HepG2 (cell line): ENCODE measurements around the gene GSK3B. TPM values are rescaled to one million over a fixed set of nuclear protein-coding genes. Genes with fewer than 3 reads are reported as not detected.

Experiments used
- ATAC-seq: fragments of 200-7000 bp; cut with Tn5 transposase; 3 replicates; pipeline ENCODE4 v1.9.1; 2020; ENCODE audit warnings: mild to moderate bottlenecking, moderate library complexity
- BruUV-seq: library from RNA; stranded (reverse); fragments of 400-500 nt; replicated peaks from 2 replicates; lab custom pipeline; 2021; lab: Mats Ljungman, UMichigan
- CTCF ChIA-PET: fragments of 300-600 bp; formaldehyde crosslinking; extraction: SDS; loops from one replicate; lab custom pipeline; 2021; ENCODE audit warnings: low total read pairs, inconsistent platforms, low intra/inter-chr PET ratio; lab: Yijun Ruan, JAX
- POLR2A ChIA-PET: fragments of 350-600 bp; sonication (Branson Sonifier 250); formaldehyde crosslinking; loops from one replicate; lab custom pipeline; 2020; ENCODE audit warnings: antibody characterized with exemption, inconsistent platforms; lab: Yijun Ruan, JAX
- DNase-seq: peaks from one replicate; pipeline ENCODE4 v3.0.0-alpha.2; 2015; ENCODE audit warnings: low spot score
- FAIRE-seq: peaks from 3 replicates; lab custom pipeline; 2011; peaks lifted over from hg19 to GRCh38; lab: Jason Lieb, UNC
- H2AFZ ChIP-seq: one replicate; pipeline ENCODE4 v1.6.1; 2011; ENCODE audit warnings: low read length, inconsistent platforms
- H3K27ac ChIP-seq: fragments of 300-600 bp; 3 replicates; pipeline ENCODE4 v1.8.0; 2011; ENCODE audit warnings: mixed run types, mild to moderate bottlenecking, mixed read lengths, low read length, inconsistent platforms; ENCODE audit not compliant: insufficient read depth; ENCODE audit errors: extremely low read length
- H3K27me3 ChIP-seq, 2 experiments: fragments of 200-600 bp in 1 of 2; 2 replicates in 1 of 2; 3 replicates in 1 of 2; pipeline versions ENCODE4 v1.6.0 to v1.8.0; 2011; ENCODE audit warnings: low read length in 2 of 2, mild to moderate bottlenecking in 2 of 2, moderate library complexity in 2 of 2, inconsistent platforms in 1 of 2; ENCODE audit not compliant: insufficient read depth in 2 of 2, control insufficient read depth in 1 of 2
- H3K36me3 ChIP-seq, 2 experiments: fragments of 200-600 bp in 1 of 2; replicated peaks in 1 of 2; 2 replicates in 1 of 2; 3 replicates in 1 of 2; pipeline versions ENCODE4 v1.5.1 to v1.8.0; 2011; ENCODE audit warnings: low read length in 2 of 2, inconsistent platforms in 1 of 2; ENCODE audit not compliant: insufficient read depth in 2 of 2, control insufficient read depth in 1 of 2
- H3K4me1 ChIP-seq: 2 replicates; pipeline ENCODE4 v1.5.1; 2012; ENCODE audit warnings: low read length, inconsistent platforms; ENCODE audit not compliant: insufficient read depth
- H3K4me2 ChIP-seq: 2 replicates; pipeline ENCODE4 v1.6.0; 2011; ENCODE audit warnings: low read depth, low read length, inconsistent platforms
- H3K4me3 ChIP-seq, 3 experiments: fragments of 200-600 bp in 1 of 3; sonication (generic), shearing (Covaris generic) in 1 of 3; replicated peaks in 1 of 3; 2 replicates each; pipeline ENCODE4 v1.5.1; 2011 to 2016; ENCODE audit warnings: low read length in 3 of 3, inconsistent platforms in 2 of 3, low read depth in 2 of 3, mild to moderate bottlenecking in 2 of 3, control low read depth in 1 of 3, mixed read lengths in 1 of 3; ENCODE audit not compliant: insufficient read depth in 1 of 3
- H3K79me2 ChIP-seq: one replicate; pipeline ENCODE4 v1.6.1; 2011; ENCODE audit warnings: low read length, inconsistent platforms; ENCODE audit not compliant: insufficient read depth
- H3K9ac ChIP-seq: 2 replicates; pipeline ENCODE4 v1.6.0; 2011; ENCODE audit warnings: mild to moderate bottlenecking, low read depth, low read length, inconsistent platforms; ENCODE audit not compliant: insufficient read depth
- H3K9me3 ChIP-seq: 2 replicates; pipeline ENCODE4 v1.5.1; 2012; ENCODE audit warnings: mild to moderate bottlenecking, low read length
- H4K20me1 ChIP-seq: 2 replicates; pipeline ENCODE4 v1.6.0; 2011; ENCODE audit warnings: inconsistent platforms, mild to moderate bottlenecking, low read length, moderate library complexity; ENCODE audit not compliant: insufficient read depth
- AGO1 ChIP-seq: fragments of 200-400 bp; formaldehyde crosslinking; IDR thresholded peaks from 2 replicates; pipeline ENCODE4 v1.6.1; 2017; ENCODE audit warnings: mild to moderate bottlenecking, low read depth, low read length, moderate library complexity; ENCODE audit not compliant: poor library complexity, severe bottlenecking
- BHLHE40 ChIP-seq: IDR thresholded peaks from 2 replicates; pipeline ENCODE4 v1.6.1; 2011; ENCODE audit warnings: low read length, improper control_type of control experiment
- EP300 ChIP-seq, 3 experiments: sonication (generic) in 1 of 3; formaldehyde crosslinking in 1 of 3; IDR thresholded peaks; 2 replicates each; pipeline versions ENCODE4 v1.5.1 to v1.6.1; 2011 to 2020; ENCODE audit warnings: low read depth in 2 of 3, low read length in 2 of 3, borderline replicate concordance in 1 of 3, improper control_type of control experiment in 1 of 3, mild to moderate bottlenecking in 1 of 3, missing genetic modification reagents in 1 of 3, moderate library complexity in 1 of 3
- HNF4A ChIP-seq: sonication (generic); formaldehyde crosslinking; IDR thresholded peaks from 2 replicates; pipeline ENCODE4 v1.4.0; 2020; ENCODE audit warnings: missing genetic modification reagents
- HNRNPUL1 ChIP-seq: fragments of 200-400 bp; formaldehyde crosslinking; IDR thresholded peaks from 2 replicates; pipeline ENCODE4 v1.6.1; 2017; ENCODE audit warnings: low read depth, mild to moderate bottlenecking, low read length, moderate library complexity
- NR2F6 ChIP-seq, 2 experiments: IDR thresholded peaks; 2 replicates each; pipeline ENCODE4 v1.6.1; 2016; ENCODE audit warnings: antibody characterized with exemption in 1 of 2, mild to moderate bottlenecking in 1 of 2
- RFX3 ChIP-seq: IDR thresholded peaks from 2 replicates; pipeline ENCODE4 v1.6.1; 2016; ENCODE audit warnings: missing biosample characterization, missing genetic modification reagents
- SP2 ChIP-seq: sonication (generic); formaldehyde crosslinking; IDR thresholded peaks from 2 replicates; pipeline ENCODE4 v1.5.1; 2020; ENCODE audit warnings: mild to moderate bottlenecking, missing genetic modification reagents
- TGIF2 ChIP-seq: IDR thresholded peaks from 2 replicates; pipeline ENCODE4 v1.6.1; 2016; ENCODE audit warnings: control low read depth, missing compliant biosample characterization
- ZHX2 ChIP-seq, 2 experiments: sonication (generic) in 1 of 2; formaldehyde crosslinking in 1 of 2; IDR thresholded peaks; 2 replicates each; pipeline versions ENCODE4 v1.6.1 to v1.9.0; 2014 to 2022; ENCODE audit warnings: antibody characterized with exemption in 1 of 2, borderline replicate concordance in 1 of 2, inconsistent platforms in 1 of 2, low read depth in 1 of 2, missing genetic modification reagents in 1 of 2
- ZNF180 ChIP-seq: sonication (generic); formaldehyde crosslinking; IDR thresholded peaks from 2 replicates; pipeline ENCODE4 v1.4.0; 2020; ENCODE audit warnings: low read depth, missing genetic modification reagents, borderline replicate concordance
- ZNF317 ChIP-seq: sonication (generic); formaldehyde crosslinking; IDR thresholded peaks from 2 replicates; pipeline ENCODE4 v1.5.0; 2020; ENCODE audit warnings: mild to moderate bottlenecking, missing genetic modification reagents
- ZNF891 ChIP-seq: sonication (generic); formaldehyde crosslinking; IDR thresholded peaks from 2 replicates; pipeline ENCODE4 v1.5.0; 2020; ENCODE audit warnings: mild to moderate bottlenecking, missing genetic modification reagents
- WGBS: methylation state at CpG from one replicate; pipeline ENCODE4 v1.1.6; 2017; ENCODE audit warnings: low lambda C conversion rate; 5-methylcytosine and 5-hydroxymethylcytosine counted together
- in situ Hi-C: cut with HindIII; loops from 2 replicates; pipeline ENCODE4 v1.10.0; 2017; ENCODE audit warnings: low pct_unique_long_range_greater_than_20kb; ENCODE audit not compliant: extremely low pct_ligation_motif_present
- intact Hi-C: fragments of 100-400 bp; cut with micrococcal nuclease; formaldehyde crosslinking; loops from one replicate; pipeline ENCODE4 v1.10.0; 2022; ENCODE audit not compliant: unreplicated experiment
- polyA plus RNA-seq, 8 experiments: library from polyadenylated mRNA; depleted of rRNA in 3 of 8; stranded (reverse) in 7 of 8; unstranded in 1 of 8; fragments of >200 nt; fragmentation: Illumina TruSeq in 4 of 8; extraction: Trizol in 4 of 8; gene quantifications; 2 replicates each; pipeline versions ENCODE4 v1.2.1 to v1.2.3, GENCODE V29; 2011 to 2016; ENCODE audit warnings: low read depth in 4 of 8, missing spikeins in 1 of 8, mixed read lengths in 1 of 8; ENCODE audit not compliant: insufficient read depth in 1 of 8
- total RNA-seq, 5 experiments: library from RNA; depleted of rRNA; stranded (reverse); fragments of >200 nt; fragmentation: Illumina TruSeq; extraction: Trizol; gene quantifications; 2 replicates each; pipeline ENCODE4 v1.2.3, GENCODE V29; 2016; ENCODE audit warnings: low read depth in 1 of 5

GSK3B gene
- total and polyA plus RNA-seq, 2 of the 13 experiments (the other 11 are each of a cell fraction or from before 2014, with no cell fraction given), result 22.3 to 30.1 TPM

DNA sequence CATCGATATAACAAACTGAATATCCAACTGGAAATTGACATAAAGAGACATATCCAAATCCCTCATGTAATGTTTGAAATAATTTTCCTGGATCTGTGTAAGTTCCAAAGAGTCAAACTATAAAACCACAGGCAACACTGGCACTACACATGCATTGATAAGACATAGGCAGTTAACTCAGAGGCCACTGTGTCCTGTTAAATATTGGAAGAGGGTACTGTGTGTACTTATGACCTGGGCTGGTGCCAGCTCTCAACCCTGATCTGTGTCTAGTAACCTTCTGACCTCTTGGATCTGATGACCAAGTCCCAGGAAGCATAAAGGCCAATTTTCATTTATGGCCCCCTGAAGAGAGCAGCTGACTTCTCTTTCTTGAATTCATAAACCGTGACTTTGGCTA, 307.8 kb downstream of the GSK3B start:
- no peaks in the 10 kb centered on the region for H4K20me1 ChIP-seq
- no peaks in the 10 kb centered on the region for H3K9me3 ChIP-seq
- no peaks in the 10 kb centered on the region for H3K79me2 ChIP-seq
- no peak overlapping the region for H3K4me2 ChIP-seq
- no TSS peak for BruUV-seq
- TF ChIP-seq HNF4A (CRISPR knock-in tag) (0 out of 2 replicates have a peak, but pooled peaks have one; percentile 6), RFX3 (CRISPR knock-in tag) (no peak), NR2F6 (IDR thresholded peaks at IDR 0.05) (peak; percentile 35; the same call in 1 of the 2 replicates), NR2F6 (CRISPR knock-in tag; IDR thresholded peaks at IDR 0.05) (no peak), EP300 (IDR thresholded peaks at IDR 0.05; ENCODE audit: low read depth in 2 of 2, low read length in 2 of 2) (peak in 1 of 2 experiments; percentile 21; a peak in 1 of 4 replicates), EP300 (CRISPR knock-in tag; IDR thresholded peaks at IDR 0.05; ENCODE audit: borderline replicate concordance) (no peak)
- H3K27me3 ChIP-seq, result no peaks in the 10 kb centered on the region
- H3K4me1 ChIP-seq, result peaks cover 53% of the 10 kb centered on the region
- no peaks in the 10 kb centered on the region for H3K36me3 ChIP-seq
- in situ Hi-C loops, result no loop called here
- WGBS, result 85% methylated on average over 2 of the region's 2 CpGs
- intact Hi-C loops, result no loop called here
- ATAC-seq (no peak), FAIRE-seq (no peak), DNase-seq (peak; percentile 38)
- H2AFZ ChIP-seq, result no peak overlapping the region
- H3K9ac ChIP-seq, result no peak overlapping the region
- H3K27ac ChIP-seq, result no peak overlapping the region
- no peak overlapping the region for H3K4me3 ChIP-seq
- CTCF ChIA-PET, result no interaction called here
- POLR2A ChIA-PET, result no interaction called here

DNA sequence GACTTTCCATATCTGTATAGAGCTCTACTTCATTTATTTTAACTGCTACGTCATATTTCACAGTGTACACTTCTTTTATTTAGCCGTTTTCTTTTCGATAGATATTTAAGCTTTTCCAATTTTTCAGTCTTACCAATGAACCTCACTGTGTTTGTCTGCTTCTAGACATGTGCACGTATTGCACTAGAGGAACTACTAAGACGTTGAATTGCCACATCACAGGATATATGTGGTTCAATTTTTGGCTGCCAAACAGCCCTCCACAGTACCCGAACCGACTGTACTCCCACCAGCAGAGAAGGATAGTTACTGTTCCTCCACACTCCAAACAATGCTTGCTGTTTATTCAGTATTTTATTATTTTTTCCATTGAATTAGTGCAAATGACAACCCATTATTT, 310.4 kb downstream of the GSK3B start:
- intact Hi-C loops, result loop anchor here (5.0 kb wide), 1 partner anchor 38 kb away; no protein-coding TSS in a partner anchor
- TF ChIP-seq ZHX2 (IDR thresholded peaks at IDR 0.05; ENCODE audit: low read depth) (no peak), ZHX2 (CRISPR knock-in tag; IDR thresholded peaks at IDR 0.05; ENCODE audit: borderline replicate concordance) (no peak), ZNF317 (no peak), ZNF180 (CRISPR knock-in tag) (no peak), HNRNPUL1 (no peak), ZNF891 (CRISPR knock-in tag) (no peak), AGO1 (no peak), BHLHE40 (no peak), SP2 (no peak), TGIF2 (CRISPR knock-in tag) (no peak)

More for the DNA sequence above, 310.4 kb downstream of the GSK3B start:
- TSS peak; percentile 24 for BruUV-seq
- H3K79me2 ChIP-seq, result no peaks in the 10 kb centered on the region
- H3K4me1 ChIP-seq, result peaks cover 73% of the 10 kb centered on the region
- in situ Hi-C loops, result no loop called here
- FAIRE-seq (no peak), DNase-seq (no peak), ATAC-seq (no peak)
- 0 out of 2 replicates have a peak overlapping the region, but pooled peaks have one; percentile 87 for H3K4me2 ChIP-seq
- H3K27me3 ChIP-seq, result no peaks in the 10 kb centered on the region
- ChIA-PET POLR2A (interaction anchor here (1.6 to 5.8 kb wide), 2 partner anchors 11 to 13 kb away, joined by 5 to 69 read pairs; no protein-coding TSS in a partner anchor), CTCF (no interaction called here)
- no peak overlapping the region for H3K27ac ChIP-seq
- no peak overlapping the region for H3K4me3 ChIP-seq
- H2AFZ ChIP-seq, result no peak overlapping the region
- H3K9me3 ChIP-seq, result no peaks in the 10 kb centered on the region
- H4K20me1 ChIP-seq, result no peaks in the 10 kb centered on the region
- no peaks in the 10 kb centered on the region for H3K36me3 ChIP-seq
- H3K9ac ChIP-seq, result no peak overlapping the region
- WGBS, result 83% methylated on average over 7 of the region's 7 CpGs
